ENCODE measurements around the gene NKG7.

DNA sequence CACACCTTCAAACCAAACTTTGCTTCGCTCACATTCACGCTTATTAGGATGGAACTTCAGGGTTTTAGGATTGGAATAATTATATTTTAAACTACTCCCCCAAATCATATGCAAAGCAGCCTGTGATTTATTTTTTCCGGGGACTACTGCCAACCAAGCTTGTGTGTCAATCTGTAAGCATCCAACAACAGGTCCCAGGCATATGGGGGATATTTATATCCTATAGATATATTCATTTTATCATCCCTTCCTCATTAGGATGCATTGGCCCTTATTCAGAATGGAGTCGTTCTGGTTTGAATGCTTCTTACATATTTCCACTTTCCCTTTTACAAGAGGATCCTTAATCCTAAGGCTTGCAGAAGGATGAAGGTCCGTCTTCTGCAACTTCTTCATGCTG lies 26.8 kb upstream of the NKG7 start:
- TF ChIP-seq, protein P1, sequence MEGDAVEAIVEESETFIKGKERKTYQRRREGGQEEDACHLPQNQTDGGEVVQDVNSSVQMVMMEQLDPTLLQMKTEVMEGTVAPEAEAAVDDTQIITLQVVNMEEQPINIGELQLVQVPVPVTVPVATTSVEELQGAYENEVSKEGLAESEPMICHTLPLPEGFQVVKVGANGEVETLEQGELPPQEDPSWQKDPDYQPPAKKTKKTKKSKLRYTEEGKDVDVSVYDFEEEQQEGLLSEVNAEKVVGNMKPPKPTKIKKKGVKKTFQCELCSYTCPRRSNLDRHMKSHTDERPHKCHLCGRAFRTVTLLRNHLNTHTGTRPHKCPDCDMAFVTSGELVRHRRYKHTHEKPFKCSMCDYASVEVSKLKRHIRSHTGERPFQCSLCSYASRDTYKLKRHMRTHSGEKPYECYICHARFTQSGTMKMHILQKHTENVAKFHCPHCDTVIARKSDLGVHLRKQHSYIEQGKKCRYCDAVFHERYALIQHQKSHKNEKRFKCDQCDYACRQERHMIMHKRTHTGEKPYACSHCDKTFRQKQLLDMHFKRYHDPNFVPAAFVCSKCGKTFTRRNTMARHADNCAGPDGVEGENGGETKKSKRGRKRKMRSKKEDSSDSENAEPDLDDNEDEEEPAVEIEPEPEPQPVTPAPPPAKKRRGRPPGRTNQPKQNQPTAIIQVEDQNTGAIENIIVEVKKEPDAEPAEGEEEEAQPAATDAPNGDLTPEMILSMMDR (IDR thresholded peaks at IDR 0.05), result no peak
- no peak for TF ChIP-seq POLR2A (IDR thresholded peaks at IDR 0.05)
